Anterior cingulate cortex (tissue), 58 donors: ENCODE measurements around the gene ISY1.
A peak's percentile ranks its signal among the peaks of the same experiment; 100 is the strongest.
"Not testable (repeated sequence)": the region's sequence is repeated elsewhere in the genome, so short reads cannot be mapped to it uniquely, and the experiment has no call there.

Experiments
- DNase-seq, 58 donors: peaks; one replicate each; lab custom pipeline; 2025; lab: John Stamatoyannopoulos, UW

ISY1 gene

GRCh38 chr3:129160891-129161859 lies at the start of gene ISY1:
Gene ISY1 (minus strand): TSS chr3:129161063. CDS start chr3:129160975, 88 bp downstream.
- peak; percentile 67 to 94 (median 86) for DNase-seq

GRCh38 chr3:129207479-129207878 lies 46.6 kb upstream of the ISY1 start:
- peak in 7 of 58 donors; percentile 4 to 35 (median 18) for DNase-seq

GRCh38 chr3:129205109-129205832 lies 44.4 kb upstream of the ISY1 start:
- no peak for DNase-seq

GRCh38 chr3:129204473-129204872 lies 43.6 kb upstream of the ISY1 start:
- no peak for DNase-seq

GRCh38 chr3:129199366-129199765 lies 38.5 kb upstream of the ISY1 start:
- no peak for DNase-seq

GRCh38 chr3:129197321-129197720 lies 36.5 kb upstream of the ISY1 start:
- no peak for DNase-seq

- DNase-seq = no peak
These were observed 35.7 kb upstream of the ISY1 start for GRCh38 chr3:129196601-129197000.

GRCh38 chr3:129195731-129196256 lies 34.9 kb upstream of the ISY1 start:
- peak in 45 of 58 donors; percentile 2 to 86 (median 52) for DNase-seq

- not testable (repeated sequence) for DNase-seq
These were observed 28.9 kb upstream of the ISY1 start for GRCh38 chr3:129189793-129190192.

- no peak for DNase-seq
These were observed 27.0 kb upstream of the ISY1 start for GRCh38 chr3:129187857-129188256.

GRCh38 chr3:129185783-129186182 lies 24.9 kb upstream of the ISY1 start:
- no peak for DNase-seq

- DNase-seq = not testable (repeated sequence)
These were observed 24.1 kb upstream of the ISY1 start for GRCh38 chr3:129184784-129185542.

GRCh38 chr3:129184396-129184657 lies 23.5 kb upstream of the ISY1 start:
- peak in 2 of 58 donors; percentile 31 to 62 for DNase-seq

GRCh38 chr3:129183569-129184395 lies 22.9 kb upstream of the ISY1 start, which contains the start of gene CNBP:
Gene CNBP (minus strand): TSS chr3:129183896. CDS start chr3:129171757, 12,139 bp downstream.
- DNase-seq = peak; percentile 49 to 95 (median 87)

GRCh38 chr3:129182390-129183185 lies 21.7 kb upstream of the ISY1 start:
- DNase-seq = peak in 1 of 58 donors; percentile 32

- DNase-seq = no peak
These were observed 21.0 kb upstream of the ISY1 start for GRCh38 chr3:129181819-129182218.

- DNase-seq = no peak
These were observed 19.6 kb upstream of the ISY1 start for GRCh38 chr3:129180461-129180860.

- no peak for DNase-seq
These were observed 15.2 kb upstream of the ISY1 start for GRCh38 chr3:129176051-129176450.

GRCh38 chr3:129173725-129174124 lies 12.9 kb upstream of the ISY1 start:
- no peak for DNase-seq
